NCI-H526 (cell line): ENCODE results near the gene SNX4.
"Not testable (repeated sequence)": the region's sequence is repeated elsewhere in the genome, so short reads cannot be mapped to it uniquely, and the experiment has no call there.

Source experiments
- DNase-seq, 2 experiments: peaks; one replicate each; lab custom pipeline; 2025; lab: John Stamatoyannopoulos, UW

The SNX4 gene

GRCh38 chr3:125519678-125520562 is at the start of gene SNX4:
SNX4 (minus strand) TSS chr3:125520202; CDS start chr3:125520172, 30 bp downstream.
- peak; percentile 81 to 96 for DNase-seq

GRCh38 chr3:125556314-125556713 is 36.3 kb upstream of the SNX4 start:
- no peak for DNase-seq

- no peak for DNase-seq
These were observed 32.4 kb upstream of the SNX4 start for GRCh38 chr3:125552401-125552800.

GRCh38 chr3:125528920-125529319 is 8.9 kb upstream of the SNX4 start:
- DNase-seq, result no peak

GRCh38 chr3:125525153-125525552 is 5.2 kb upstream of the SNX4 start:
- no peak for DNase-seq

GRCh38 chr3:125520563-125520919 is 539 bp upstream of the SNX4 start:
- not testable (repeated sequence) for DNase-seq

- DNase-seq, result no peak
These were observed 4.6 kb downstream of the SNX4 start for GRCh38 chr3:125515421-125515820.

- no peak for DNase-seq
These were observed 6.4 kb downstream of the SNX4 start for GRCh38 chr3:125513490-125514115.

GRCh38 chr3:125512135-125512920 is 7.7 kb downstream of the SNX4 start:
- DNase-seq, result no peak

- no peak for DNase-seq
These were observed 8.4 kb downstream of the SNX4 start for GRCh38 chr3:125511420-125512118.

- DNase-seq, result no peak
These were observed 12.9 kb downstream of the SNX4 start for GRCh38 chr3:125507128-125507527.

- DNase-seq, result no peak
These were observed 21.4 kb downstream of the SNX4 start for GRCh38 chr3:125498630-125499029.

- DNase-seq, result no peak
These were observed 23.3 kb downstream of the SNX4 start for GRCh38 chr3:125496701-125497100.

- DNase-seq, result no peak
These were observed 37.6 kb downstream of the SNX4 start for GRCh38 chr3:125482406-125482805.

- DNase-seq, result no peak
These were observed 38.2 kb downstream of the SNX4 start for GRCh38 chr3:125481786-125482185.

GRCh38 chr3:125481375-125481759 is 38.6 kb downstream of the SNX4 start:
- not testable (repeated sequence) for DNase-seq

GRCh38 chr3:125480656-125481374 is 39.2 kb downstream of the SNX4 start:
- DNase-seq, result no peak

GRCh38 chr3:125479091-125479490 is 40.9 kb downstream of the SNX4 start:
- no peak for DNase-seq

- DNase-seq, result no peak
These were observed 41.7 kb downstream of the SNX4 start for GRCh38 chr3:125478326-125478725.

GRCh38 chr3:125477701-125478100 is 42.3 kb downstream of the SNX4 start:
- no peak for DNase-seq

GRCh38 chr3:125470671-125471070 is 49.3 kb downstream of the SNX4 start:
- no peak for DNase-seq
